ENCODE results near the gene PDE3B. TPM values are rescaled to one million over a fixed set of nuclear protein-coding genes. Genes with fewer than 3 reads are reported as not detected.

Gene PDE3B
- total and polyA plus RNA-seq, 2 of the 4 experiments (the other 2 are of a cell fraction) = 0.21 to 1.3 TPM

DNA sequence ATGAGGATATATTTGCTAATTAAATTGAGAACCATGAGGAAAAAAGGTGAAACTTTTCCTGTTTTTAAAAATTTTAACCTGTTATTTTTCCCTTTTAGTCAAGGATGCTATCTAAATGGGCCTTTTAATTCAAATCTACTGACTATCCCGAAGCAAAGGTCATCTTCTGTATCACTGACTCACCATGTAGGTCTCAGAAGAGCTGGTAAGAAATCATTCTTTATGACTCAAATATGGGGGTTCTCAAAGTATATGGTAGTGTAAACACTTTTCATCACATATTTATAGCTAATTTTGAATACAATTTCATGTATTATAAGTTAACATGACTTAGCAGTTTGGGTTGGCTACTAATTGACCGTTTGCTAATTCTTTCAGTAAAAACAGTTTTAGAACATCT lies 160.2 kb downstream of the PDE3B start:
- Histone ChIP-seq H2AK5ac (ENCODE audit: low read depth, low read length) (no peak overlapping the region), H3K4me1 (ENCODE audit: control insufficient read depth, insufficient read depth, low read length) (no peaks in the 10 kb centered on the region), H3K9ac (ENCODE audit: low read depth, low read length) (no peak overlapping the region), H2AK9ac (replicated peaks; ENCODE audit: low read depth, low read length, poor library complexity) (no peak overlapping the region), H3K9me3 (ENCODE audit: control insufficient read depth, insufficient read depth, low read length) (no peaks in the 10 kb centered on the region), H3K79me1 (ENCODE audit: low read depth in 1 of 2, low read length in 2 of 2) (no peaks in the 10 kb centered on the region), H3K4me2 (ENCODE audit: low read depth, low read length) (no peak overlapping the region), H3K4me3 (ENCODE audit: insufficient read depth, low read depth, low read length) (no peak overlapping the region), H2AFZ (replicated peaks; ENCODE audit: low read length, poor library complexity) (no peak overlapping the region), H3K36me3 (ENCODE audit: control insufficient read depth, insufficient read depth, low read length) (no peaks in the 10 kb centered on the region), H3K14ac (replicated peaks; ENCODE audit: low read depth, low read length) (no peak overlapping the region), H3K23ac (ENCODE audit: low read depth, low read length) (no peak overlapping the region), H3K9me1 (ENCODE audit: insufficient read depth, low read length) (no peaks in the 10 kb centered on the region), H3K4ac (ENCODE audit: low read depth, low read length) (no peak overlapping the region), H3K27me3 (ENCODE audit: control insufficient read depth, insufficient read depth, low read length) (no peaks in the 10 kb centered on the region), H2BK20ac (ENCODE audit: low read depth, low read length) (no peak overlapping the region), H2BK5ac (ENCODE audit: low read depth, low read length, poor library complexity, severe bottlenecking) (no peak overlapping the region), H3K56ac (ENCODE audit: extremely low read depth, insufficient read depth, low read length) (no peak overlapping the region), H4K91ac (ENCODE audit: insufficient read depth, low read depth, low read length) (no peak overlapping the region), H3K27ac (ENCODE audit: insufficient read depth, low read length) (no peak overlapping the region), H4K8ac (ENCODE audit: low read depth in 2 of 2, low read length in 2 of 2) (no peak overlapping the region), H4K5ac (ENCODE audit: low read depth, low read length) (no peak overlapping the region), H4K20me1 (ENCODE audit: insufficient read depth, low read length) (no peaks in the 10 kb centered on the region), H3K18ac (ENCODE audit: low read depth, low read length) (no peak overlapping the region), H2BK120ac (ENCODE audit: low read depth, low read length) (no peak overlapping the region), H2BK15ac (ENCODE audit: low read depth, low read length) (no peak overlapping the region)
- CTCF ChIA-PET = no interaction called here
- POLR2A ChIA-PET (ENCODE audit: unreplicated experiment) = no interaction called here
- ATAC-seq (ENCODE audit: low read depth) = no peak
- intact Hi-C loops (cut with micrococcal nuclease) (no loop called here), dilution Hi-C loops (cut with HindIII; ENCODE audit: low sequenced_read_pairs, unreplicated experiment) (no loop called here), in situ Hi-C loops (cut with MboI; ENCODE audit: low sequenced_read_pairs) (no loop called here)
- DNase-seq = peak; percentile 7
- TF ChIP-seq FOS (IDR thresholded peaks at IDR 0.05; ENCODE audit: low read depth, low read length) (no peak), SMC3 (IDR thresholded peaks at IDR 0.05; ENCODE audit: low read depth, low read length) (no peak), RFX5 (IDR thresholded peaks at IDR 0.05; ENCODE audit: low read depth, low read length) (no peak), CEBPB (IDR thresholded peaks at IDR 0.05; ENCODE audit: low read depth, low read length) (no peak), POLR2A (IDR thresholded peaks at IDR 0.05; ENCODE audit: low read depth, low read length) (no peak), BHLHE40 (IDR thresholded peaks at IDR 0.05; ENCODE audit: low read depth, low read length) (no peak), MAFK (IDR thresholded peaks at IDR 0.05; ENCODE audit: low read depth, low read length) (no peak), NFE2L2 (IDR thresholded peaks at IDR 0.05; ENCODE audit: low read depth, low read length) (no peak), CHD1 (IDR thresholded peaks at IDR 0.05; ENCODE audit: low read depth, low read length) (no peak), ELK1 (IDR thresholded peaks at IDR 0.05; ENCODE audit: borderline replicate concordance, low read depth, low read length) (no peak), RCOR1 (IDR thresholded peaks at IDR 0.05; ENCODE audit: insufficient replicate concordance, low read length) (no peak)
- TF ChIP-seq, protein P1, sequence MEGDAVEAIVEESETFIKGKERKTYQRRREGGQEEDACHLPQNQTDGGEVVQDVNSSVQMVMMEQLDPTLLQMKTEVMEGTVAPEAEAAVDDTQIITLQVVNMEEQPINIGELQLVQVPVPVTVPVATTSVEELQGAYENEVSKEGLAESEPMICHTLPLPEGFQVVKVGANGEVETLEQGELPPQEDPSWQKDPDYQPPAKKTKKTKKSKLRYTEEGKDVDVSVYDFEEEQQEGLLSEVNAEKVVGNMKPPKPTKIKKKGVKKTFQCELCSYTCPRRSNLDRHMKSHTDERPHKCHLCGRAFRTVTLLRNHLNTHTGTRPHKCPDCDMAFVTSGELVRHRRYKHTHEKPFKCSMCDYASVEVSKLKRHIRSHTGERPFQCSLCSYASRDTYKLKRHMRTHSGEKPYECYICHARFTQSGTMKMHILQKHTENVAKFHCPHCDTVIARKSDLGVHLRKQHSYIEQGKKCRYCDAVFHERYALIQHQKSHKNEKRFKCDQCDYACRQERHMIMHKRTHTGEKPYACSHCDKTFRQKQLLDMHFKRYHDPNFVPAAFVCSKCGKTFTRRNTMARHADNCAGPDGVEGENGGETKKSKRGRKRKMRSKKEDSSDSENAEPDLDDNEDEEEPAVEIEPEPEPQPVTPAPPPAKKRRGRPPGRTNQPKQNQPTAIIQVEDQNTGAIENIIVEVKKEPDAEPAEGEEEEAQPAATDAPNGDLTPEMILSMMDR (conservative IDR thresholded peaks at IDR 0.05; ENCODE audit: low read depth, low read length) = no peak
- TF ChIP-seq, protein P2, sequence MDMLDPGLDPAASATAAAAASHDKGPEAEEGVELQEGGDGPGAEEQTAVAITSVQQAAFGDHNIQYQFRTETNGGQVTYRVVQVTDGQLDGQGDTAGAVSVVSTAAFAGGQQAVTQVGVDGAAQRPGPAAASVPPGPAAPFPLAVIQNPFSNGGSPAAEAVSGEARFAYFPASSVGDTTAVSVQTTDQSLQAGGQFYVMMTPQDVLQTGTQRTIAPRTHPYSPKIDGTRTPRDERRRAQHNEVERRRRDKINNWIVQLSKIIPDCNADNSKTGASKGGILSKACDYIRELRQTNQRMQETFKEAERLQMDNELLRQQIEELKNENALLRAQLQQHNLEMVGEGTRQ (IDR thresholded peaks at IDR 0.05; ENCODE audit: low read depth, low read length) = no peak
- WGBS, 2 experiments (ENCODE audit: extremely low coverage in 2 of 2, insufficient read length in 1 of 2) = no CpG with 5 or more reads among the region's 2 CpGs
- no TSS peak for BruUV-seq (replicated peaks)

Data from IMR-90 (cell line).